Astrocyte of the spinal cord (primary cell): Measurements from ENCODE around the gene CAPN2.

Source experiments
- DNase-seq: peaks from one replicate; pipeline ENCODE4 v3.0.0; 2011; ENCODE audit warnings: low read depth, low spot score
- H3K4me3 ChIP-seq: 2 replicates; pipeline ENCODE4 v1.5.1; 2011; ENCODE audit warnings: low read depth, mild to moderate bottlenecking, low read length, moderate library complexity
- CTCF ChIP-seq: IDR thresholded peaks from 2 replicates; pipeline ENCODE4 v1.5.1; 2012; ENCODE audit warnings: low read depth, mild to moderate bottlenecking, low read length, inconsistent platforms
- in situ Hi-C: cut with HindIII; loops from 2 replicates; pipeline ENCODE4 v1.10.0; 2017; ENCODE audit warnings: low sequenced_read_pairs

The CAPN2 gene

GRCh38 chr1:223765036-223765718 is 52.8 kb downstream of the CAPN2 start:
- TF ChIP-seq CTCF, result no peak
- in situ Hi-C loops, result no loop called here
- no peak overlapping the region for H3K4me3 ChIP-seq
- peak; percentile 40 for DNase-seq

GRCh38 chr1:223765719-223766340 is 53.5 kb downstream of the CAPN2 start:
- DNase-seq, result no peak
- H3K4me3 ChIP-seq, result no peak overlapping the region
- in situ Hi-C loops, result no loop called here
- TF ChIP-seq CTCF, result no peak

GRCh38 chr1:223770621-223771315 is 58.4 kb downstream of the CAPN2 start:
- DNase-seq, result no peak
- no peak overlapping the region for H3K4me3 ChIP-seq
- in situ Hi-C loops, result no loop called here
- TF ChIP-seq CTCF, result no peak

GRCh38 chr1:223771469-223771813 is 59.1 kb downstream of the CAPN2 start:
- in situ Hi-C loops, result no loop called here
- no peak overlapping the region for H3K4me3 ChIP-seq
- no peak for TF ChIP-seq CTCF
- no peak for DNase-seq

- no peak for TF ChIP-seq CTCF
- DNase-seq, result peak; percentile 91
- no peak overlapping the region for H3K4me3 ChIP-seq
- in situ Hi-C loops, result no loop called here
Measured at GRCh38 chr1:223771814-223772770, 59.8 kb downstream of the CAPN2 start.

GRCh38 chr1:223772771-223773160 is 60.4 kb downstream of the CAPN2 start:
- in situ Hi-C loops, result no loop called here
- H3K4me3 ChIP-seq, result no peak overlapping the region
- DNase-seq, result no peak
- TF ChIP-seq CTCF, result no peak
